Testis (tissue), 3 donors: Measurements from ENCODE around the gene LPAR3. TPM values are rescaled to one million over a fixed set of nuclear protein-coding genes. Genes with fewer than 3 reads are reported as not detected.

Source experiments
- DNase-seq: peaks from one replicate; pipeline ENCODE4 v3.0.0-alpha.2; 2019
- H3K27ac ChIP-seq, 2 donors: fragments of 200-600 bp; sonication (generic); one replicate each; pipeline ENCODE4 v1.5.1; 2019
- H3K27me3 ChIP-seq: fragments of 200-600 bp; sonication (generic); one replicate; pipeline ENCODE4 v1.5.1; 2019
- H3K36me3 ChIP-seq: fragments of 200-600 bp; sonication (generic); one replicate; pipeline ENCODE4 v1.5.1; 2017; ENCODE audit warnings: low read depth; ENCODE audit errors: missing control alignments
- H3K4me1 ChIP-seq: fragments of 200-600 bp; sonication (generic); one replicate; pipeline ENCODE4 v1.5.1; 2019
- H3K4me3 ChIP-seq, 2 donors: fragments of 200-600 bp; sonication (generic); one replicate each; pipeline ENCODE4 v1.5.1; 2017 to 2019
- H3K9me3 ChIP-seq: fragments of 200-600 bp; sonication (generic); one replicate; pipeline ENCODE4 v1.5.1; 2017
- POLR2A ChIP-seq: fragments of 450-650 bp; IDR thresholded peaks from one replicate; pipeline ENCODE4 v1.6.1; 2017; ENCODE audit warnings: antibody characterized with exemption, mild to moderate bottlenecking, moderate library complexity
- WGBS, 2 donors: methylation state at CpG; one replicate each; pipeline ENCODE4 v1.1.5; 2018; 5-methylcytosine and 5-hydroxymethylcytosine counted together
- intact Hi-C: fragments of 100-400 bp; cut with DNase I; formaldehyde crosslinking; loops from one replicate; pipeline ENCODE4 v1.15.1; 2023; ENCODE audit warnings: low total_unique reads
- polyA plus RNA-seq: library from polyadenylated mRNA; stranded (reverse); fragments of 350-450 nt; fragmentation: Illumina TruSeq; extraction: RNeasy Lipid Tissue Mini Kit (QIAGEN cat#74804); gene quantifications from one replicate; pipeline ENCODE4 v1.2.3, GENCODE V29; 2014; ENCODE audit warnings: low read depth, low replicate concordance; ENCODE audit not compliant: insufficient read depth
- total RNA-seq, 2 donors: library from RNA; depleted of rRNA; stranded (reverse); fragments of >200 nt; gene quantifications; one replicate each; pipeline ENCODE4 v1.2.3, GENCODE V29; 2016
- TF ChIP-seq, protein P1 (sequence below), 3 experiments: fragments of 450-650 bp in 2 of 3; fragments of 200-600 bp in 1 of 3; sonication (generic) in 1 of 3; IDR thresholded peaks; one replicate each; pipeline ENCODE4 v1.5.1; 2016 to 2019; ENCODE audit warnings: antibody characterized with exemption in 3 of 3, mild to moderate bottlenecking in 2 of 3, moderate library complexity in 1 of 3

Gene LPAR3
- total and polyA plus RNA-seq, 3 donors from 2014 or later = 23.3 to 73.8 (median 65.9) TPM

GRCh38 chr1:84830136-84830535, 62.9 kb downstream of the LPAR3 start:
- intact Hi-C loops = no loop called here
- H3K4me1 ChIP-seq = peaks cover 6% of the 10 kb centered on the region
- no peaks in the 10 kb centered on the region for H3K27me3 ChIP-seq
- no peak for TF ChIP-seq POLR2A
- TF ChIP-seq, protein P1, sequence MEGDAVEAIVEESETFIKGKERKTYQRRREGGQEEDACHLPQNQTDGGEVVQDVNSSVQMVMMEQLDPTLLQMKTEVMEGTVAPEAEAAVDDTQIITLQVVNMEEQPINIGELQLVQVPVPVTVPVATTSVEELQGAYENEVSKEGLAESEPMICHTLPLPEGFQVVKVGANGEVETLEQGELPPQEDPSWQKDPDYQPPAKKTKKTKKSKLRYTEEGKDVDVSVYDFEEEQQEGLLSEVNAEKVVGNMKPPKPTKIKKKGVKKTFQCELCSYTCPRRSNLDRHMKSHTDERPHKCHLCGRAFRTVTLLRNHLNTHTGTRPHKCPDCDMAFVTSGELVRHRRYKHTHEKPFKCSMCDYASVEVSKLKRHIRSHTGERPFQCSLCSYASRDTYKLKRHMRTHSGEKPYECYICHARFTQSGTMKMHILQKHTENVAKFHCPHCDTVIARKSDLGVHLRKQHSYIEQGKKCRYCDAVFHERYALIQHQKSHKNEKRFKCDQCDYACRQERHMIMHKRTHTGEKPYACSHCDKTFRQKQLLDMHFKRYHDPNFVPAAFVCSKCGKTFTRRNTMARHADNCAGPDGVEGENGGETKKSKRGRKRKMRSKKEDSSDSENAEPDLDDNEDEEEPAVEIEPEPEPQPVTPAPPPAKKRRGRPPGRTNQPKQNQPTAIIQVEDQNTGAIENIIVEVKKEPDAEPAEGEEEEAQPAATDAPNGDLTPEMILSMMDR (IDR thresholded peaks at IDR 0.05) = no peak
- H3K36me3 ChIP-seq = no peaks in the 10 kb centered on the region
- WGBS, 2 donors = 57 to 63% methylated on average over 5 of the region's 5 CpGs
- no peak for DNase-seq
- H3K4me3 ChIP-seq = no peak overlapping the region
- H3K27ac ChIP-seq = no peak overlapping the region
- H3K9me3 ChIP-seq = no peaks in the 10 kb centered on the region

DNA sequence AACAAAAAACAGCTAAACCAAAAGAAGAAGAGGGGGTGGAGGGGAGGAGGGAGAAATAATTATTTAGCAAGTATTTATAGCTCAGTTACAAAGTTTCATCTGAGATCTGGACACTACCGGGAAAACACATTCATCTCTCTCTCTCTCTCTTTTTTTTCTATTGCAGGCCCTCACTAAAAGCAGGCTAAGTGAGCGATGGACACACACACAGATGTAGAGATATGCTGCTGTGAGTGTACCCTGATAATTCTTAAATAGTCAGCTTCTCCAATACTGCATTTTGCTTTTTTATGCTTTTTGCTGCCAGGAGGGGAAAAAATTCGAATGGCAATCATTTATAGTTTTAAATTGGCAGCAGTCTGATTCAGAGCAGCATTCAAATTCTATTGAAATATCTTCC, 65.0 kb downstream of the LPAR3 start:
- H3K4me1 ChIP-seq = peaks cover 6% of the 10 kb centered on the region
- 60 to 66% methylated on average over 3 of the region's 3 CpGs for WGBS, 2 donors
- intact Hi-C loops = no loop called here
- peaks cover 2% of the 10 kb centered on the region for H3K36me3 ChIP-seq
- no peaks in the 10 kb centered on the region for H3K27me3 ChIP-seq
- DNase-seq = no peak
- no peak overlapping the region for H3K27ac ChIP-seq
- TF ChIP-seq POLR2A = no peak
- TF ChIP-seq, protein P1 (IDR thresholded peaks at IDR 0.05) = no peak
- no peak overlapping the region for H3K4me3 ChIP-seq
- H3K9me3 ChIP-seq = no peaks in the 10 kb centered on the region

GRCh38 chr1:84827555-84827954, 65.5 kb downstream of the LPAR3 start:
- WGBS, 2 donors = 51 to 76% methylated on average over 3 of the region's 3 CpGs

GRCh38 chr1:84825161-84825560, 67.8 kb downstream of the LPAR3 start:
- H3K27ac ChIP-seq = no peak overlapping the region
- 59 to 70% methylated on average over 3 of the region's 3 CpGs for WGBS, 2 donors
- intact Hi-C loops = no loop called here
- DNase-seq = no peak
- H3K9me3 ChIP-seq = no peaks in the 10 kb centered on the region
- peaks cover 2% of the 10 kb centered on the region for H3K36me3 ChIP-seq
- H3K27me3 ChIP-seq = no peaks in the 10 kb centered on the region
- TF ChIP-seq POLR2A = no peak
- peaks cover 6% of the 10 kb centered on the region for H3K4me1 ChIP-seq
- H3K4me3 ChIP-seq = no peak overlapping the region

More at GRCh38 chr1:84827555-84827954, 65.5 kb downstream of the LPAR3 start:
- DNase-seq = no peak
- H3K27ac ChIP-seq = no peak overlapping the region
- no peaks in the 10 kb centered on the region for H3K9me3 ChIP-seq
- H3K36me3 ChIP-seq = peaks cover 2% of the 10 kb centered on the region
- no peak overlapping the region for H3K4me3 ChIP-seq
- TF ChIP-seq, protein P1 (IDR thresholded peaks at IDR 0.05) = no peak
- no peak for TF ChIP-seq POLR2A
- intact Hi-C loops = no loop called here
- H3K27me3 ChIP-seq = no peaks in the 10 kb centered on the region
- H3K4me1 ChIP-seq = peaks cover 6% of the 10 kb centered on the region

GRCh38 chr1:84823991-84824390, 69.0 kb downstream of the LPAR3 start:
- H3K4me1 ChIP-seq = peaks cover 6% of the 10 kb centered on the region
- H3K36me3 ChIP-seq = peaks cover 2% of the 10 kb centered on the region
- 87 to 91% methylated on average over 1 of the region's 1 CpG for WGBS, 2 donors
- no peaks in the 10 kb centered on the region for H3K9me3 ChIP-seq
- TF ChIP-seq, protein P1 (IDR thresholded peaks at IDR 0.05) = no peak
- no peak for TF ChIP-seq POLR2A
- H3K27me3 ChIP-seq = no peaks in the 10 kb centered on the region
- intact Hi-C loops = no loop called here
- no peak overlapping the region for H3K27ac ChIP-seq
- no peak for DNase-seq
- no peak overlapping the region for H3K4me3 ChIP-seq
